Stimulated activated CD4-positive, alpha-beta T cell treated with anti-CD3 and anti-CD28 coated beads, Interleukin-2, amount 100 ng/mL, for 24 hours (primary cell): ENCODE results near the gene CCDC116.
"Not testable (repeated sequence)": the region's sequence is repeated elsewhere in the genome, so short reads cannot be mapped to it uniquely, and the experiment has no call there.

Source experiments
- DNase-seq, 2 donors: peaks; one replicate each; pipeline ENCODE4 v3.0.0-alpha.2; 2020

Gene CCDC116

GRCh38 chr22:21611210-21611977 lies 21.2 kb upstream of the CCDC116 start:
- no peak for DNase-seq

- DNase-seq = no peak
Observed at GRCh38 chr22:21612858-21613257, 19.7 kb upstream of the CCDC116 start.

GRCh38 chr22:21613553-21614233 lies 18.9 kb upstream of the CCDC116 start:
- DNase-seq = no peak

- DNase-seq = no peak
Observed at GRCh38 chr22:21615731-21616130, 16.8 kb upstream of the CCDC116 start.

GRCh38 chr22:21617337-21617736 lies 15.2 kb upstream of the CCDC116 start:
- not testable (repeated sequence) for DNase-seq

GRCh38 chr22:21621025-21621424 lies 11.5 kb upstream of the CCDC116 start:
- no peak for DNase-seq

- DNase-seq = no peak
Observed at GRCh38 chr22:21622011-21622918, 10.3 kb upstream of the CCDC116 start.

GRCh38 chr22:21622919-21623647 lies 9.5 kb upstream of the CCDC116 start:
- no peak for DNase-seq

- no peak for DNase-seq
Observed at GRCh38 chr22:21623648-21623970, 9.0 kb upstream of the CCDC116 start.

GRCh38 chr22:21624120-21624879 lies 8.3 kb upstream of the CCDC116 start:
- peak; percentile 59 to 68 for DNase-seq

- no peak for DNase-seq
Observed at GRCh38 chr22:21624880-21625791, 7.4 kb upstream of the CCDC116 start.

- no peak for DNase-seq
Observed at GRCh38 chr22:21626073-21626734, 6.4 kb upstream of the CCDC116 start.

GRCh38 chr22:21626735-21627469 lies 5.7 kb upstream of the CCDC116 start:
- DNase-seq = no peak

- no peak for DNase-seq
Observed at GRCh38 chr22:21628386-21629254, 3.9 kb upstream of the CCDC116 start.

- peak; percentile 97 to 98 for DNase-seq
Observed at GRCh38 chr22:21629255-21630149, 3.1 kb upstream of the CCDC116 start, which contains the start of gene YDJC. Gene YDJC, minus strand, starts transcription at chr22:21630022. Its CDS starts 8 bp downstream, at chr22:21630014.

GRCh38 chr22:21631025-21631424 lies 1.5 kb upstream of the CCDC116 start:
- no peak for DNase-seq

GRCh38 chr22:21632931-21633330 lies 371 bp downstream of the CCDC116 start:
- no peak for DNase-seq
